Colonic mucosa (tissue), 4 donors: ENCODE results near the gene DUSP23. TPM values are rescaled to one million over a fixed set of nuclear protein-coding genes. Genes with fewer than 3 reads are reported as not detected.

Source experiments
- DNase-seq: peaks from one replicate; pipeline ENCODE4 v3.0.0-alpha.2; 2020
- H3K27ac ChIP-seq: fragments of 200-600 bp; one replicate; pipeline ENCODE4 v1.8.0; 2021
- H3K27me3 ChIP-seq: fragments of 200-600 bp; one replicate; pipeline ENCODE4 v1.8.0; 2021
- H3K36me3 ChIP-seq: fragments of 200-600 bp; one replicate; pipeline ENCODE4 v1.8.0; 2021
- H3K4me1 ChIP-seq: fragments of 200-600 bp; one replicate; pipeline ENCODE4 v1.8.0; 2021; ENCODE audit warnings: mild to moderate bottlenecking
- H3K4me3 ChIP-seq: fragments of 200-600 bp; one replicate; pipeline ENCODE4 v1.8.0; 2021
- H3K9ac ChIP-seq, 2 donors: one replicate each; pipeline ENCODE4 v1.7.0; 2013; ENCODE audit warnings: control low read depth in 2 of 2, low read depth in 2 of 2, low read length in 2 of 2
- H3K9me3 ChIP-seq: fragments of 200-600 bp; one replicate; pipeline ENCODE4 v1.8.0; 2021
- CTCF ChIP-seq: fragments of 200-600 bp; IDR thresholded peaks from one replicate; pipeline ENCODE4 v1.8.0; 2022; ENCODE audit warnings: antibody characterized with exemption, mild to moderate bottlenecking
- intact Hi-C: fragments of 100-400 bp; cut with DNase I; formaldehyde crosslinking; loops from one replicate; pipeline ENCODE4 v1.14.1; 2022
- total RNA-seq, 2 donors: library from RNA; stranded (reverse); fragmentation: NEBNext Ultra II Directional in 1 of 2; extraction: Animal tissue kit (Norgen Biotek cat#: 25700) in 1 of 2; gene quantifications; one replicate each; pipeline ENCODE4 v1.2.1, GENCODE V29; 2021
- donor health status: healthy.
- donor health status: DM: no; HTN: no; CAD: no.
- donor health status: DM: no; HTN: no; CAD: no.

Gene DUSP23
- total RNA-seq, 2 donors from 2014 or later, result 43.3 to 50.4 TPM

- H3K27me3 ChIP-seq, result no peaks in the 10 kb centered on the region
- no peak overlapping the region for H3K27ac ChIP-seq
- intact Hi-C loops, result no loop called here
- H3K9me3 ChIP-seq, result no peaks in the 10 kb centered on the region
- DNase-seq, result no peak
- H3K4me1 ChIP-seq, result no peaks in the 10 kb centered on the region
- no peak for TF ChIP-seq CTCF
- H3K4me3 ChIP-seq, result no peak overlapping the region
- no peak overlapping the region for H3K9ac ChIP-seq
- H3K36me3 ChIP-seq, result no peaks in the 10 kb centered on the region
Observed at GRCh38 chr1:159755451-159756007, 25.2 kb upstream of the DUSP23 start.

GRCh38 chr1:159756397-159756796 lies 24.4 kb upstream of the DUSP23 start:
- Histone ChIP-seq H3K4me3 (no peak overlapping the region), H3K9me3 (no peaks in the 10 kb centered on the region), H3K4me1 (no peaks in the 10 kb centered on the region), H3K27ac (no peak overlapping the region), H3K9ac (no peak overlapping the region), H3K36me3 (no peaks in the 10 kb centered on the region), H3K27me3 (no peaks in the 10 kb centered on the region)
- no peak for TF ChIP-seq CTCF
- intact Hi-C loops, result no loop called here
- no peak for DNase-seq

- no peaks in the 10 kb centered on the region for H3K27me3 ChIP-seq
- no peak for DNase-seq
- no peak overlapping the region for H3K27ac ChIP-seq
- no peaks in the 10 kb centered on the region for H3K9me3 ChIP-seq
- no peak overlapping the region for H3K4me3 ChIP-seq
- no peaks in the 10 kb centered on the region for H3K36me3 ChIP-seq
- no peaks in the 10 kb centered on the region for H3K4me1 ChIP-seq
- no peak overlapping the region for H3K9ac ChIP-seq
- no peak for TF ChIP-seq CTCF
- intact Hi-C loops, result no loop called here
Observed at GRCh38 chr1:159763686-159764085, 17.1 kb upstream of the DUSP23 start.

GRCh38 chr1:159765806-159766205 lies 15.0 kb upstream of the DUSP23 start:
- no peaks in the 10 kb centered on the region for H3K4me1 ChIP-seq
- no peak overlapping the region for H3K27ac ChIP-seq
- H3K36me3 ChIP-seq, result no peaks in the 10 kb centered on the region
- intact Hi-C loops, result no loop called here
- H3K9me3 ChIP-seq, result no peaks in the 10 kb centered on the region
- H3K27me3 ChIP-seq, result no peaks in the 10 kb centered on the region
- H3K4me3 ChIP-seq, result no peak overlapping the region
- no peak for TF ChIP-seq CTCF
- no peak for DNase-seq
- no peak overlapping the region for H3K9ac ChIP-seq

GRCh38 chr1:159771127-159771895 lies 9.5 kb upstream of the DUSP23 start:
- no peak for DNase-seq
- TF ChIP-seq CTCF, result no peak
- intact Hi-C loops, result loop anchor here (10.0 kb wide), 1 partner anchor 567 kb away; the partner anchor contains the start of gene ACKR1
- H3K4me3 ChIP-seq, result no peak overlapping the region
- no peaks in the 10 kb centered on the region for H3K9me3 ChIP-seq
- H3K36me3 ChIP-seq, result no peaks in the 10 kb centered on the region
- H3K27ac ChIP-seq, result no peak overlapping the region
- no peaks in the 10 kb centered on the region for H3K4me1 ChIP-seq
- no peak overlapping the region for H3K9ac ChIP-seq
- H3K27me3 ChIP-seq, result no peaks in the 10 kb centered on the region
